Measurements from ENCODE around the gene ASB8. TPM values are rescaled to one million over a fixed set of nuclear protein-coding genes. Genes with fewer than 3 reads are reported as not detected.

Gene ASB8
- total and polyA plus RNA-seq, 2 of the 4 experiments (the other 2 are of a cell fraction): 22.9 to 26.7 TPM

- no peak overlapping the region for H2BK20ac ChIP-seq (ENCODE audit: low read depth, low read length)
- no peak overlapping the region for H3K27ac ChIP-seq (ENCODE audit: insufficient read depth, low read length)
- H3K18ac ChIP-seq (ENCODE audit: low read depth, low read length): no peak overlapping the region
- no peak overlapping the region for H3K4me3 ChIP-seq (ENCODE audit: insufficient read depth, low read depth, low read length)
- ChIA-PET POLR2A (ENCODE audit: unreplicated experiment) (no interaction called here), CTCF (no interaction called here)
- H3K79me1 ChIP-seq (ENCODE audit: low read depth in 1 of 2, low read length in 2 of 2): no peaks in the 10 kb centered on the region
- H4K8ac ChIP-seq (ENCODE audit: low read depth in 2 of 2, low read length in 2 of 2): no peak overlapping the region
- H2AK5ac ChIP-seq (ENCODE audit: low read depth, low read length): no peak overlapping the region
- no peak overlapping the region for H4K91ac ChIP-seq (ENCODE audit: insufficient read depth, low read depth, low read length)
- dilution Hi-C loops (cut with HindIII; ENCODE audit: low sequenced_read_pairs, unreplicated experiment): no loop called here
- no peak overlapping the region for H2BK15ac ChIP-seq (ENCODE audit: low read depth, low read length)
- peaks cover 47% of the 10 kb centered on the region for H3K27me3 ChIP-seq (ENCODE audit: control insufficient read depth, insufficient read depth, low read length)
- H4K5ac ChIP-seq (ENCODE audit: low read depth, low read length): no peak overlapping the region
- intact Hi-C loops (cut with micrococcal nuclease): no loop called here
- DNase-seq: no peak
- BruUV-seq (replicated peaks): no TSS peak
- H3K4ac ChIP-seq (ENCODE audit: low read depth, low read length): no peak overlapping the region
- H3K9me1 ChIP-seq (ENCODE audit: insufficient read depth, low read length): no peaks in the 10 kb centered on the region; the same call in 1 of the 2 replicates
- no peak overlapping the region for H2AK9ac ChIP-seq (replicated peaks; ENCODE audit: low read depth, low read length, poor library complexity)
- ATAC-seq (ENCODE audit: low read depth): no peak
- no peaks in the 10 kb centered on the region for H4K20me1 ChIP-seq (ENCODE audit: insufficient read depth, low read length)
- H3K4me1 ChIP-seq (ENCODE audit: control insufficient read depth, insufficient read depth, low read length): peaks cover 3% of the 10 kb centered on the region; the same call in 1 of the 2 replicates
- H3K9ac ChIP-seq (ENCODE audit: low read depth, low read length): no peak overlapping the region
- H3K14ac ChIP-seq (replicated peaks; ENCODE audit: low read depth, low read length): no peak overlapping the region
- no peaks in the 10 kb centered on the region for H3K9me3 ChIP-seq (ENCODE audit: control insufficient read depth, insufficient read depth, low read length)
- no peak overlapping the region for H2AFZ ChIP-seq (replicated peaks; ENCODE audit: low read length, poor library complexity)
- TF ChIP-seq CTCF (conservative IDR thresholded peaks at IDR 0.05; ENCODE audit: low read depth, low read length) (no peak), BHLHE40 (IDR thresholded peaks at IDR 0.05; ENCODE audit: low read depth, low read length) (no peak), FOS (IDR thresholded peaks at IDR 0.05; ENCODE audit: low read depth, low read length) (no peak), NFE2L2 (IDR thresholded peaks at IDR 0.05; ENCODE audit: low read depth, low read length) (no peak)
- H2BK120ac ChIP-seq (ENCODE audit: low read depth, low read length): no peak overlapping the region
- no peaks in the 10 kb centered on the region for H3K36me3 ChIP-seq (ENCODE audit: control insufficient read depth, insufficient read depth, low read length)
- H3K4me2 ChIP-seq (ENCODE audit: low read depth, low read length): no peak overlapping the region
- no peak overlapping the region for H2BK5ac ChIP-seq (ENCODE audit: low read depth, low read length, poor library complexity, severe bottlenecking)
- no peak overlapping the region for H3K23ac ChIP-seq (ENCODE audit: low read depth, low read length)
- WGBS, 2 experiments (ENCODE audit: extremely low coverage in 2 of 2, insufficient read length in 1 of 2): 20% methylated on average over 1 of the region's 10 CpGs; no CpG with 5 or more reads in 1 of the 2 experiments
- in situ Hi-C loops (cut with MboI; ENCODE audit: low sequenced_read_pairs): no loop called here
- H3K56ac ChIP-seq (ENCODE audit: extremely low read depth, insufficient read depth, low read length): no peak overlapping the region
Observed at GRCh38 chr12:48185181-48185919, 28.0 kb upstream of the ASB8 start.

All from IMR-90 (cell line).